ENCODE measurements around the gene EXD3.

GRCh38 chr9:137273095-137273490 lies 149.9 kb downstream of the EXD3 start:
- TF ChIP-seq POLR2A (IDR thresholded peaks at IDR 0.05; ENCODE audit: low read length) (no peak), GATA1 (IDR thresholded peaks at IDR 0.05; ENCODE audit: low read depth, low read length) (no peak)
